Measurements from ENCODE around the gene MORF4L1.

MORF4L1 gene

DNA sequence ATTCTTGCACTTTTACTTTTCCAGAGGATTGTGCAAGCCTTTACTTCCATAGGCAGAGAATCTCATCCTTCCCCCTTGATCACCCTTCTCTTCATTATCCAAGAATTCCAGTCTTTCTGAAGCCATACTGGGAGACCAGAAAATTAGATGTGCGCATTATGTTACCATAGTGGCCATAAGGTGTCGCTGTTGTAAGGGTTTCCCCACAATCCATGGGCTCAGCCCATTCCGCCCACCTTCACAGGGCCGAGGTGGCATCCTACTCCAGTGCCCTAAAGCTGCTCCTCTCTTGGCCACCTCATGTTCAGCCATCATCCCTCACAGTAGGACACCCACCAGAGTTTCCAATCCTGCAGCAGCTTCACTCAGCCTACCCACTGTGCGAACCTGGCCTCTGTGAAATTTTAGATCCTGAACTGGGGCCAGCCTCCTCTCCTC is 37.1 kb downstream of the MORF4L1 start:
- peak overlapping the region in 1 of 2 donors; percentile 30 for H3K27ac ChIP-seq
- TF ChIP-seq, protein P1, sequence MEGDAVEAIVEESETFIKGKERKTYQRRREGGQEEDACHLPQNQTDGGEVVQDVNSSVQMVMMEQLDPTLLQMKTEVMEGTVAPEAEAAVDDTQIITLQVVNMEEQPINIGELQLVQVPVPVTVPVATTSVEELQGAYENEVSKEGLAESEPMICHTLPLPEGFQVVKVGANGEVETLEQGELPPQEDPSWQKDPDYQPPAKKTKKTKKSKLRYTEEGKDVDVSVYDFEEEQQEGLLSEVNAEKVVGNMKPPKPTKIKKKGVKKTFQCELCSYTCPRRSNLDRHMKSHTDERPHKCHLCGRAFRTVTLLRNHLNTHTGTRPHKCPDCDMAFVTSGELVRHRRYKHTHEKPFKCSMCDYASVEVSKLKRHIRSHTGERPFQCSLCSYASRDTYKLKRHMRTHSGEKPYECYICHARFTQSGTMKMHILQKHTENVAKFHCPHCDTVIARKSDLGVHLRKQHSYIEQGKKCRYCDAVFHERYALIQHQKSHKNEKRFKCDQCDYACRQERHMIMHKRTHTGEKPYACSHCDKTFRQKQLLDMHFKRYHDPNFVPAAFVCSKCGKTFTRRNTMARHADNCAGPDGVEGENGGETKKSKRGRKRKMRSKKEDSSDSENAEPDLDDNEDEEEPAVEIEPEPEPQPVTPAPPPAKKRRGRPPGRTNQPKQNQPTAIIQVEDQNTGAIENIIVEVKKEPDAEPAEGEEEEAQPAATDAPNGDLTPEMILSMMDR (IDR thresholded peaks at IDR 0.05), result peak; percentile 55 to 60
- H3K9me3 ChIP-seq, result no peaks in the 10 kb centered on the region
- H3K36me3 ChIP-seq, result peaks cover 34 to 72% (median 71%) of the 10 kb centered on the region in 3 donors
- DNase-seq, result no peak
- intact Hi-C loops (cut with DNase I; ENCODE audit: low total_unique reads), result loop anchor here (10.0 kb wide), 1 partner anchor 275 kb away; no protein-coding TSS in a partner anchor
- peaks cover 0 to 76% (median 27%) of the 10 kb centered on the region in 4 donors for H3K4me1 ChIP-seq
- no peak overlapping the region for H3K4me3 ChIP-seq
- no peaks in the 10 kb centered on the region for H3K27me3 ChIP-seq

DNA sequence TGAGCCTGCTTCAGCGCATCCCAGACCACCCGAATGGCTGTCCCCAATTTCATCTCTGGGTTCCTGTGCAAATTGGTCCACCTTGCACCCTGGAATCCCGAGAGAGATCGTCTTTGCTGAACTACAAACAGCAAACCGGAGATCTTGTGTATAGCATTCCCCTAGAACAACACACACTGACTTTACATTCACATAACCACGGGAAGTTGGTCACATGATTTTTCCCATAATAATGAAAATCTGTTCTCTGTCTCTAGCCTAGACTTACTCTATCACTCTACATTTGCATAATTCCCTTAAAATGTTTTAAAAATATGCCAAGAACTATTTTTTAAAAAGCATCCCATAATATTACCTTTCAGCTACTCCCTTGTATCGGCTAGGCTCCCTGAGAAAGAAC is 37.6 kb downstream of the MORF4L1 start:
- peaks cover 0 to 76% (median 31%) of the 10 kb centered on the region in 4 donors for H3K4me1 ChIP-seq
- DNase-seq, result no peak
- H3K4me3 ChIP-seq, result no peak overlapping the region
- H3K9me3 ChIP-seq, result no peaks in the 10 kb centered on the region
- TF ChIP-seq, protein P1 (IDR thresholded peaks at IDR 0.05), result no peak
- peak overlapping the region in 1 of 2 donors; percentile 30 for H3K27ac ChIP-seq
- intact Hi-C loops (cut with DNase I; ENCODE audit: low total_unique reads), result no loop called here
- no peaks in the 10 kb centered on the region for H3K27me3 ChIP-seq
- peaks cover 29 to 72% (median 70%) of the 10 kb centered on the region in 3 donors for H3K36me3 ChIP-seq

- H3K27me3 ChIP-seq, result no peaks in the 10 kb centered on the region
- peaks cover 0 to 80% (median 31%) of the 10 kb centered on the region in 4 donors for H3K4me1 ChIP-seq
- no peak for DNase-seq
- peak overlapping the region in 1 of 2 donors; percentile 82 for H3K27ac ChIP-seq
- H3K36me3 ChIP-seq, result peaks cover 22 to 63% (median 55%) of the 10 kb centered on the region in 3 donors
- TF ChIP-seq, protein P1 (IDR thresholded peaks at IDR 0.05), result no peak
- H3K9me3 ChIP-seq, result no peaks in the 10 kb centered on the region
- no peak overlapping the region for H3K4me3 ChIP-seq
- intact Hi-C loops (cut with DNase I; ENCODE audit: low total_unique reads), result no loop called here
Observed at GRCh38 chr15:78912316-78912715, 39.6 kb downstream of the MORF4L1 start.

- Histone ChIP-seq H3K27ac (peak overlapping the region; percentile 79 to 82), H3K4me3 (no peak overlapping the region), H3K9me3 (no peaks in the 10 kb centered on the region), H3K4me1 (peaks cover 0 to 85% (median 31%) of the 10 kb centered on the region in 4 donors), H3K27me3 (no peaks in the 10 kb centered on the region), H3K36me3 (peaks cover 15 to 62% (median 55%) of the 10 kb centered on the region in 3 donors)
- intact Hi-C loops (cut with DNase I; ENCODE audit: low total_unique reads), result no loop called here
- TF ChIP-seq, protein P1 (IDR thresholded peaks at IDR 0.05), result no peak
- DNase-seq, result no peak
Observed at GRCh38 chr15:78913012-78913411, 40.3 kb downstream of the MORF4L1 start.

GRCh38 chr15:78914027-78914764 is 41.5 kb downstream of the MORF4L1 start:
- peak; percentile 81 to 92 for DNase-seq
- Histone ChIP-seq H3K36me3 (peaks cover 18 to 61% (median 57%) of the 10 kb centered on the region in 3 donors), H3K4me1 (peaks cover 0 to 73% (median 31%) of the 10 kb centered on the region in 4 donors), H3K4me3 (no peak overlapping the region), H3K27me3 (no peaks in the 10 kb centered on the region), H3K9me3 (no peaks in the 10 kb centered on the region), H3K27ac (peak overlapping the region; percentile 79 to 82)
- intact Hi-C loops (cut with DNase I; ENCODE audit: low total_unique reads), result no loop called here
- TF ChIP-seq, protein P1 (IDR thresholded peaks at IDR 0.05), result peak; percentile 55 to 67
